Erythroblast (primary cell): ENCODE measurements around the gene NUTM2F.
"Not testable (repeated sequence)": the region's sequence is repeated elsewhere in the genome, so short reads cannot be mapped to it uniquely, and the experiment has no call there.

Experiments
- GATA1 ChIP-seq: IDR thresholded peaks from 2 replicates; pipeline ENCODE4 v1.6.1; 2011; ENCODE audit warnings: low read depth, mild to moderate bottlenecking, control low read depth, low read length, moderate library complexity
- POLR2A ChIP-seq: IDR thresholded peaks from 2 replicates; pipeline ENCODE4 v1.6.1; 2011; ENCODE audit warnings: mild to moderate bottlenecking, low read length

DNA sequence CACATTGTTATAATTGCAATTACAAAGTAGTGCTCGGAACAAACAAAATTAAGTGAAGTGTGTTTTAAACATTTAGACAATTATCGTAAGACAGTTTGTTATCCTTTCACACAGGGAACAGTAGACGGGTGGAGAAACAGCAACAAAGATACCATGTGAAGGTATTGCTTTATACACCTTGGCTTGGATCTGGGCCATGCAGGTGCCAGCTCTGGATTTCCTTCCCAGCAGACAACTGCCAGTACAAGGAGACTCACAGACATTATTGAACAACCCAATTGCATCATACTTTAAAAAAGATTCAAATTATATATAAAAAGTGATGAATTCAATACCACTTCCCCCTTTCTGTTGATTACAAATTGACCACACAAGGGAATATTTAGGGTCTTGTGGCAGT lies 41.8 kb upstream of the NUTM2F start:
- not testable (repeated sequence) for TF ChIP-seq POLR2A, GATA1
